Liver (tissue), 9 donors: ENCODE results near the gene GUCA2A. TPM values are rescaled to one million over a fixed set of nuclear protein-coding genes. Genes with fewer than 3 reads are reported as not detected.

Source experiments
- DNase-seq: peaks from one replicate; pipeline ENCODE4 v3.0.0-alpha.2; 2017; ENCODE audit warnings: low spot score
- H3K27ac ChIP-seq, 2 donors: one replicate each; pipeline ENCODE4 v1.7.0; 2013; ENCODE audit warnings: inconsistent platforms in 2 of 2, low read length in 2 of 2, control low read depth in 1 of 2, low read depth in 1 of 2, mild to moderate bottlenecking in 1 of 2
- H3K27me3 ChIP-seq, 4 donors: one replicate each; pipeline versions ENCODE4 v1.6.1 to v1.7.0; 2013; ENCODE audit warnings: low read length in 3 of 4, inconsistent platforms in 1 of 4, mild to moderate bottlenecking in 1 of 4, moderate library complexity in 1 of 4; ENCODE audit not compliant: control insufficient read depth in 4 of 4, insufficient read depth in 4 of 4
- H3K36me3 ChIP-seq, 4 donors: one replicate each; pipeline versions ENCODE4 v1.6.1 to v1.7.0; 2013; ENCODE audit warnings: low read length in 3 of 4, mild to moderate bottlenecking in 3 of 4, low read depth in 1 of 4, moderate library complexity in 1 of 4; ENCODE audit not compliant: control insufficient read depth in 4 of 4, insufficient read depth in 3 of 4
- H3K4me1 ChIP-seq, 4 donors: one replicate each; pipeline versions ENCODE4 v1.6.1 to v1.7.0; 2013; ENCODE audit warnings: low read length in 3 of 4, mild to moderate bottlenecking in 3 of 4, moderate library complexity in 1 of 4; ENCODE audit not compliant: control insufficient read depth in 4 of 4, insufficient read depth in 4 of 4
- H3K4me3 ChIP-seq, 3 donors: one replicate each; pipeline versions ENCODE4 v1.6.1 to v1.7.0; 2013; ENCODE audit warnings: low read length in 3 of 3, control low read depth in 1 of 3, low read depth in 1 of 3, mild to moderate bottlenecking in 1 of 3
- H3K9ac ChIP-seq, 2 donors: one replicate each; pipeline ENCODE4 v1.7.0; 2013; ENCODE audit warnings: low read length in 2 of 2, mild to moderate bottlenecking in 2 of 2, moderate library complexity in 2 of 2, control low read depth in 1 of 2, low read depth in 1 of 2
- H3K9me3 ChIP-seq, 4 donors: one replicate each; pipeline versions ENCODE4 v1.6.1 to v1.7.0; 2013; ENCODE audit warnings: low read length in 3 of 4; ENCODE audit not compliant: control insufficient read depth in 4 of 4
- ATF3 ChIP-seq: IDR thresholded peaks from 2 replicates; pipeline ENCODE4 v1.6.1; 2016; ENCODE audit warnings: antibody characterized with exemption
- CTCF ChIP-seq: fragments of 150-350 bp; IDR thresholded peaks from 2 replicates; pipeline ENCODE4 v1.5.1; 2017; ENCODE audit warnings: improper control_type of control experiment, low read depth, low read length; ENCODE audit not compliant: missing input control
- EGR1 ChIP-seq, 2 donors: IDR thresholded peaks; 2 replicates each; pipeline ENCODE4 v1.6.1; 2016 to 2018; ENCODE audit warnings: antibody characterized with exemption in 2 of 2, low read depth in 2 of 2
- FOXA1 ChIP-seq: IDR thresholded peaks from 2 replicates; pipeline ENCODE4 v1.6.1; 2016; ENCODE audit warnings: antibody characterized with exemption
- FOXA2 ChIP-seq: IDR thresholded peaks from 2 replicates; pipeline ENCODE4 v1.6.1; 2016; ENCODE audit warnings: antibody characterized with exemption
- GABPA ChIP-seq, 2 donors: IDR thresholded peaks in 1 of 2; conservative IDR thresholded peaks in 1 of 2; 2 replicates each; pipeline ENCODE4 v1.6.1; 2016; ENCODE audit warnings: antibody characterized with exemption in 2 of 2, mild to moderate bottlenecking in 1 of 2, moderate library complexity in 1 of 2
- HNF4A ChIP-seq, 2 donors: conservative IDR thresholded peaks; 2 replicates each; pipeline ENCODE4 v1.6.1; 2016; ENCODE audit warnings: antibody characterized with exemption in 2 of 2, mild to moderate bottlenecking in 2 of 2
- JUND ChIP-seq, 2 donors: IDR thresholded peaks; 2 replicates each; pipeline ENCODE4 v1.6.1; 2016; ENCODE audit warnings: antibody characterized with exemption in 2 of 2
- MAX ChIP-seq: IDR thresholded peaks from 2 replicates; pipeline ENCODE4 v1.6.1; 2016; ENCODE audit warnings: antibody characterized with exemption
- NR2F2 ChIP-seq: IDR thresholded peaks from 2 replicates; pipeline ENCODE4 v1.6.1; 2016; ENCODE audit warnings: antibody characterized with exemption
- RAD21 ChIP-seq, 2 donors: IDR thresholded peaks; 2 replicates each; pipeline ENCODE4 v1.6.1; 2016; ENCODE audit warnings: antibody characterized with exemption in 2 of 2, mild to moderate bottlenecking in 2 of 2
- REST ChIP-seq: IDR thresholded peaks from 2 replicates; pipeline ENCODE4 v1.6.1; 2016; ENCODE audit warnings: antibody characterized with exemption, mild to moderate bottlenecking
- RXRA ChIP-seq, 2 donors: IDR thresholded peaks; 2 replicates each; pipeline ENCODE4 v1.6.1; 2017 to 2018; ENCODE audit warnings: antibody characterized with exemption in 2 of 2, mild to moderate bottlenecking in 1 of 2
- SP1 ChIP-seq: IDR thresholded peaks from 2 replicates; pipeline ENCODE4 v1.6.1; 2018; ENCODE audit warnings: antibody characterized with exemption, mild to moderate bottlenecking
- TAF1 ChIP-seq: conservative IDR thresholded peaks from 2 replicates; pipeline ENCODE4 v1.6.1; 2016; ENCODE audit warnings: antibody characterized with exemption, mild to moderate bottlenecking
- YY1 ChIP-seq: IDR thresholded peaks from 2 replicates; pipeline ENCODE4 v1.6.1; 2016; ENCODE audit warnings: antibody characterized with exemption, mild to moderate bottlenecking
- ZBTB33 ChIP-seq: IDR thresholded peaks from 2 replicates; pipeline ENCODE4 v1.6.1; 2016; ENCODE audit warnings: antibody characterized with exemption
- WGBS: extraction: QIAGEN DNeasy Blood & Tissue Kit; methylation state at CpG from one replicate; pipeline ENCODE4 v1.1.7; 2013; 5-methylcytosine and 5-hydroxymethylcytosine counted together
- polyA plus RNA-seq, 2 donors: library from polyadenylated mRNA; stranded (reverse) in 1 of 2; unstranded in 1 of 2; fragments of 200-250 nt in 1 of 2; fragments of >200 nt in 1 of 2; fragmentation: Nextera tagmentation in 1 of 2; extraction: Ambion mirVana in 1 of 2; gene quantifications; one replicate each; pipeline versions ENCODE4 v1.2.1 to v1.2.3, GENCODE V29; 2013 to 2015
- total RNA-seq, 2 donors: library from RNA; depleted of rRNA; stranded (reverse); fragments of >200 nt; gene quantifications; one replicate each; pipeline ENCODE4 v1.2.3, GENCODE V29; 2014
- donor health status: healthy.
- donor health status: healthy.
- donor health status: healthy.
- donor health status: healthy.
- donor health status: healthy.

GUCA2A gene
- total and polyA plus RNA-seq, 4 donors: not detected

GRCh38 chr1:42150651-42151050, 13.9 kb downstream of the GUCA2A start:
- no peak overlapping the region for H3K27ac ChIP-seq
- peaks cover 8 to 32% (median 14%) of the 10 kb centered on the region in 4 donors for H3K4me1 ChIP-seq
- H3K9ac ChIP-seq: no peak overlapping the region
- TF ChIP-seq HNF4A (conservative IDR thresholded peaks at IDR 0.05) (no peak), GABPA (IDR thresholded peaks at IDR 0.05 in 1 of 2, conservative IDR thresholded peaks at IDR 0.05 in 1 of 2) (no peak), ATF3 (no peak), RXRA (IDR thresholded peaks at IDR 0.05) (no peak), FOXA2 (no peak), TAF1 (no peak), YY1 (no peak), RAD21 (IDR thresholded peaks at IDR 0.05) (no peak), MAX (no peak), JUND (IDR thresholded peaks at IDR 0.05) (no peak), CTCF (no peak), REST (no peak), NR2F2 (no peak), ZBTB33 (no peak), FOXA1 (no peak), SP1 (no peak)
- WGBS: 82% methylated on average over 5 of the region's 5 CpGs
- peaks cover 0 to 4% (median 0%) of the 10 kb centered on the region in 4 donors for H3K27me3 ChIP-seq
- no peaks in the 10 kb centered on the region for H3K9me3 ChIP-seq
- DNase-seq: no peak
- H3K4me3 ChIP-seq: no peak overlapping the region
- H3K36me3 ChIP-seq: no peaks in the 10 kb centered on the region

- no peak overlapping the region for H3K9ac ChIP-seq
- H3K27ac ChIP-seq: no peak overlapping the region
- DNase-seq: no peak
- no peak overlapping the region for H3K4me3 ChIP-seq
- no peaks in the 10 kb centered on the region for H3K9me3 ChIP-seq
- H3K36me3 ChIP-seq: no peaks in the 10 kb centered on the region
- 90% methylated on average over 1 of the region's 1 CpG for WGBS
- peaks cover 7 to 28% (median 13%) of the 10 kb centered on the region in 4 donors for H3K4me1 ChIP-seq
- H3K27me3 ChIP-seq: peaks cover 0 to 4% (median 2%) of the 10 kb centered on the region in 4 donors
- TF ChIP-seq FOXA1: no peak
- TF ChIP-seq MAX: no peak
- TF ChIP-seq GABPA (IDR thresholded peaks at IDR 0.05 in 1 of 2, conservative IDR thresholded peaks at IDR 0.05 in 1 of 2): no peak
- TF ChIP-seq SP1: no peak
- no peak for TF ChIP-seq JUND (IDR thresholded peaks at IDR 0.05)
- no peak for TF ChIP-seq EGR1 (IDR thresholded peaks at IDR 0.05; ENCODE audit: low read depth in 2 of 2)
- TF ChIP-seq ZBTB33: no peak
- no peak for TF ChIP-seq REST
- TF ChIP-seq RXRA (IDR thresholded peaks at IDR 0.05): no peak
- no peak for TF ChIP-seq ATF3
These were observed 16.4 kb downstream of the GUCA2A start for GRCh38 chr1:42148166-42148565.
